GM10248 (cell line): Measurements from ENCODE around the gene PCDHB13.
"Not testable (repeated sequence)": the region's sequence is repeated elsewhere in the genome, so short reads cannot be mapped to it uniquely, and the experiment has no call there.

Experiments
- CTCF ChIA-PET: fragments of 300-600 bp; sonication (Branson Sonifier 250); formaldehyde crosslinking; extraction: SDS; loops from one replicate; lab custom pipeline; 2021; ENCODE audit warnings: antibody characterized with exemption; lab: Yijun Ruan, JAX
- POLR2A ChIA-PET: fragments of 350-650 bp; sonication (Branson Sonifier 250); formaldehyde crosslinking; extraction: SDS; loops from one replicate; lab custom pipeline; 2020; ENCODE audit warnings: antibody characterized with exemption; lab: Yijun Ruan, JAX
- DNase-seq: peaks from one replicate; pipeline ENCODE4 v3.0.0; 2012; ENCODE audit errors: extremely low spot score
- TF ChIP-seq, protein P1 (sequence below): IDR thresholded peaks from 2 replicates; pipeline ENCODE4 v1.5.1; 2012; ENCODE audit warnings: mild to moderate bottlenecking, low read depth; ENCODE audit errors: extremely low read depth, missing control alignments, control extremely low read depth

PCDHB13 gene

DNA sequence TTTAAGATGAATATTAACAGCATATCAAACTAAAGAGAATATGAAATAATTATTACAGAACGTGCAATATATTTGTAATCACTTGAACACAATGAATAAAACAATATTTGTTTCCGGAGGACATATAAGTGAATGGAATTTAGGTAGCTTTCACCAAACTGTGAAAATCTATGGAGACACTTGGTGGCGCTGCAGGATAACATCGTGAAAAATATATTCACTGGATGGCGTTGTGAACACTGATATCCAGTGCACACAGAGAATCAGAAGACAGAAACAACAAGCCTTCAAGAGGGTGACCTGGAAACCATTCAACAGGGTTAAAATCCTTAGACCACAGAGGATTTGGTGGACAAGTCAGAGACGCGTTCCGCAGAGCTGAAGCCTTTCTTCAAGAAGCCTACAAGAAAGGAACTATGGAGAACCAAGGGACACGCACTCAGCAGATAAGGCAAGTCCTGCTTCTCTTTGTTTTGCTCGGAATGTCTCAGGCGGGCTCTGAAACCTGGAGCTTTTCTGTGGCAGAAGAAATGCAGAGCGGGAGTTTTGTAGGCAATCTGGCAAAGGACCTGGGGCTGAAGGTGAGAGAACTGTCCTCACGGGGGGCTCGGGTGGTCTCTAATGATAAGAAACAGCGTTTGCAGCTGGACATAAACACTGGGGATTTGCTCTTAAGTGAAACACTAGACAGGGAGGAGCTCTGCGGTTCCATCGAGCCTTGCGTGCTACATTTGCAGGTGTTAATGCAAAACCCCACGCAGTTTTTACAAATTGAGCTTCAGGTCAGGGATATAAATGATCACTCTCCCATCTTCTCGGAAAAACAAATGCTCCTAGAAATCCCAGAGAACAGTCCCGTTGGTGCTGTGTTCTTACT is 14.1 kb upstream of the PCDHB13 start, which contains the start of gene PCDHB11:
Gene PCDHB11 (plus strand): TSS at position 269 of the 877 bp plus-strand sequence. CDS start 148 bp downstream, at position 417.
- TF ChIP-seq, protein P1, sequence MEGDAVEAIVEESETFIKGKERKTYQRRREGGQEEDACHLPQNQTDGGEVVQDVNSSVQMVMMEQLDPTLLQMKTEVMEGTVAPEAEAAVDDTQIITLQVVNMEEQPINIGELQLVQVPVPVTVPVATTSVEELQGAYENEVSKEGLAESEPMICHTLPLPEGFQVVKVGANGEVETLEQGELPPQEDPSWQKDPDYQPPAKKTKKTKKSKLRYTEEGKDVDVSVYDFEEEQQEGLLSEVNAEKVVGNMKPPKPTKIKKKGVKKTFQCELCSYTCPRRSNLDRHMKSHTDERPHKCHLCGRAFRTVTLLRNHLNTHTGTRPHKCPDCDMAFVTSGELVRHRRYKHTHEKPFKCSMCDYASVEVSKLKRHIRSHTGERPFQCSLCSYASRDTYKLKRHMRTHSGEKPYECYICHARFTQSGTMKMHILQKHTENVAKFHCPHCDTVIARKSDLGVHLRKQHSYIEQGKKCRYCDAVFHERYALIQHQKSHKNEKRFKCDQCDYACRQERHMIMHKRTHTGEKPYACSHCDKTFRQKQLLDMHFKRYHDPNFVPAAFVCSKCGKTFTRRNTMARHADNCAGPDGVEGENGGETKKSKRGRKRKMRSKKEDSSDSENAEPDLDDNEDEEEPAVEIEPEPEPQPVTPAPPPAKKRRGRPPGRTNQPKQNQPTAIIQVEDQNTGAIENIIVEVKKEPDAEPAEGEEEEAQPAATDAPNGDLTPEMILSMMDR = no peak
- DNase-seq = no peak
- CTCF ChIA-PET = interaction anchor here (1.2 kb wide), 2 partner anchors 23 to 46 kb away, joined by 3 read pairs; no protein-coding TSS in a partner anchor
- POLR2A ChIA-PET = no interaction called here

DNA sequence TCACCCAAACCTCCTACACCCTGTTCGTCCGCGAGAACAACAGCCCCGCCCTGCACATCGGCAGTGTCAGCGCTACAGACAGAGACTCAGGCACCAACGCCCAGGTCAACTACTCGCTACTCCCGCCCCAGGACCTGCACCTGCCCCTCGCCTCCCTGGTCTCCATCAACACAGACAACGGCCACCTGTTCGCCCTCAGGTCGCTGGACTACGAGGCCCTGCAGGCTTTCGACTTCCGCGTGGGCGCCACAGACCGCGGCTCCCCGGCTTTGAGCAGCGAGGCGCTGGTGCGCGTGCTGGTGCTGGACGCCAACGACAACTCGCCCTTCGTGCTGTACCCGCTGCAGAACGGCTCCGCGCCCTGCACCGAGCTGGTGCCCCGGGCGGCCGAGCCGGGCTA is 12.6 kb upstream of the PCDHB13 start:
- POLR2A ChIA-PET, DNase-seq, CTCF ChIA-PET: not testable (repeated sequence)

DNA sequence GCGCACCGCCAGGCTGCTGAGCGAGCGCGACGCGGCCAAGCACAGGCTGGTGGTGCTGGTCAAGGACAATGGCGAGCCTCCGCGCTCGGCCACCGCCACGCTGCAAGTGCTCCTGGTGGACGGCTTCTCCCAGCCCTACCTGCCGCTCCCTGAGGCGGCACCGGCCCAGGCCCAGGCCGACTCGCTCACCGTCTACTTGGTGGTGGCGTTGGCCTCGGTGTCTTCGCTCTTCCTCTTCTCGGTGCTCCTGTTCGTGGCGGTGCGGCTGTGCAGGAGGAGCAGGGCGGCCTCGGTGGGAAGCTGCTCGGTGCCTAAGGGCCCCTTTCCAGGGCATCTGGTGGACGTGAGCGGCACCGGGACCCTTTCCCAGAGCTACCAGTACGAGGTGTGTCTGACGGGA is 12.1 kb upstream of the PCDHB13 start:
- DNase-seq, POLR2A ChIA-PET, CTCF ChIA-PET: not testable (repeated sequence)

DNA sequence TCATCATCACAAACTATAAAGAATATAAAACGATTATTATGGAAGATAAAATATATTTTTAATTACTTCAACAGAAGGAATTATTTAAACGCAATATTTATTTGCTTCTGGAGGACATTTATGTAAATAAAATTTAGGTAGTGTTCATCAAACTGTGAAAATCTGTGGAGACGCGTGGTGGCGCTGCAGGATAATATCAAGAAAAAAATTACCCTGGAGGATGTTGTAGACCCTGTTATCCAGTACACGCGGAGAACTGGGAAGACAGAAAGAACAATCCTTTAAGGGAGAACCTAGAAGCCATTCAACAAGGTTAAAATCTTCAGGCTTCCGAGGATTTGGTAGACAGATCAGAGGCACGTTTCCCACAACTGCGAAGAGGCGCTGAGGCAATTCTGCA is 5.2 kb upstream of the PCDHB13 start, which contains the start of gene PCDHB12:
Gene PCDHB12 (plus strand): TSS at position 242 of the 400 bp plus-strand sequence. CDS start 189 bp downstream, outside the sequence.
- ChIA-PET POLR2A (no interaction called here), CTCF (interaction anchor here (1.1 kb wide), 1 partner anchor 9 kb away, joined by 5 read pairs; no protein-coding TSS in a partner anchor)
- no peak for DNase-seq
- TF ChIP-seq, protein P1 = no peak

DNA sequence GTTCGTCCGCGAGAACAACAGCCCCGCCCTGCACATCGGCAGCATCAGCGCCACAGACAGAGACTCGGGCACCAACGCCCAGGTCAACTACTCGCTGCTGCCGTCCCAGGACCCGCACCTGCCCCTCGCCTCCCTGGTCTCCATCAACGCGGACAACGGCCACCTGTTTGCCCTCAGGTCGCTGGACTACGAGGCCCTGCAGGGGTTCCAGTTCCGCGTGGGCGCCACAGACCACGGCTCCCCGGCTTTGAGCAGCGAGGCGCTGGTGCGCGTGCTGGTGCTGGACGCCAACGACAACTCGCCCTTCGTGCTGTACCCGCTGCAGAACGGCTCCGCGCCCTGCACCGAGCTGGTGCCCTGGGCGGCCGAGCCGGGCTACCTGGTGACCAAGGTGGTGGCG is 3.4 kb upstream of the PCDHB13 start:
- POLR2A ChIA-PET, DNase-seq, CTCF ChIA-PET: not testable (repeated sequence)

DNA sequence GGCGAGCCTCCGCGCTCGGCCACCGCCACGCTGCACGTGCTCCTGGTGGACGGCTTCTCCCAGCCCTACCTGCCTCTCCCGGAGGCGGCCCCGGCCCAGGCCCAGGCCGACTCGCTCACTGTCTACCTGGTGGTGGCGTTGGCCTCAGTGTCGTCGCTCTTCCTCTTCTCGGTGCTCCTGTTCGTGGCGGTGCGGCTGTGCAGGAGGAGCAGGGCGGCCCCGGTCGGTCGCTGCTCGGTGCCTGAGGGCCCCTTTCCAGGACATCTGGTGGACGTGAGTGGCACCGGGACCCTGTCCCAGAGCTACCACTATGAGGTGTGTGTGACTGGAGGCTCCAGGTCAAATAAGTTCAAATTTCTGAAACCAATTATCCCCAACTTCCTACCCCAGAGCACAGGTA is 2.9 kb upstream of the PCDHB13 start:
- CTCF ChIA-PET, POLR2A ChIA-PET: not testable (repeated sequence)

DNA sequence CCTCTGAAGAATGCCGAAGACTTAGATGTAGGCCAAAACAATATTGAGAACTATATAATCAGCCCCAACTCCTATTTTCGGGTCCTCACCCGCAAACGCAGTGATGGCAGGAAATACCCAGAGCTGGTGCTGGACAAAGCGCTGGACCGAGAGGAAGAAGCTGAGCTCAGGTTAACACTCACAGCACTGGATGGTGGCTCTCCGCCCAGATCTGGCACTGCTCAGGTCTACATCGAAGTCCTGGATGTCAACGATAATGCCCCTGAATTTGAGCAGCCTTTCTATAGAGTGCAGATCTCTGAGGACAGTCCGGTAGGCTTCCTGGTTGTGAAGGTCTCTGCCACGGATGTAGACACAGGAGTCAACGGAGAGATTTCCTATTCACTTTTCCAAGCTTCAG is 864 bp downstream of the PCDHB13 start:
- POLR2A ChIA-PET, DNase-seq, CTCF ChIA-PET: not testable (repeated sequence)

More for the DNA sequence above, 2.9 kb upstream of the PCDHB13 start:
- DNase-seq = not testable (repeated sequence)

DNA sequence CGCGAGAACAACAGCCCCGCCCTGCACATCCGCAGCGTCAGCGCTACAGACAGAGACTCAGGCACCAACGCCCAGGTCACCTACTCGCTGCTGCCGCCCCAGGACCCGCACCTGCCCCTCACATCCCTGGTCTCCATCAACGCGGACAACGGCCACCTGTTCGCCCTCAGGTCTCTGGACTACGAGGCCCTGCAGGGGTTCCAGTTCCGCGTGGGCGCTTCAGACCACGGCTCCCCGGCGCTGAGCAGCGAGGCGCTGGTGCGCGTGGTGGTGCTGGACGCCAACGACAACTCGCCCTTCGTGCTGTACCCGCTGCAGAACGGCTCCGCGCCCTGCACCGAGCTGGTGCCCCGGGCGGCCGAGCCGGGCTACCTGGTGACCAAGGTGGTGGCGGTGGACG is 1.8 kb downstream of the PCDHB13 start:
- POLR2A ChIA-PET, DNase-seq, CTCF ChIA-PET: not testable (repeated sequence)

DNA sequence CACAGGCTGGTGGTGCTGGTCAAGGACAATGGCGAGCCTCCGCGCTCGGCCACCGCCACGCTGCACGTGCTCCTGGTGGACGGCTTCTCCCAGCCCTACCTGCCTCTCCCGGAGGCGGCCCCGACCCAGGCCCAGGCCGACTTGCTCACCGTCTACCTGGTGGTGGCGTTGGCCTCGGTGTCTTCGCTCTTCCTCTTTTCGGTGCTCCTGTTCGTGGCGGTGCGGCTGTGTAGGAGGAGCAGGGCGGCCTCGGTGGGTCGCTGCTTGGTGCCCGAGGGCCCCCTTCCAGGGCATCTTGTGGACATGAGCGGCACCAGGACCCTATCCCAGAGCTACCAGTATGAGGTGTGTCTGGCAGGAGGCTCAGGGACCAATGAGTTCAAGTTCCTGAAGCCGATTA is 2.3 kb downstream of the PCDHB13 start:
- POLR2A ChIA-PET, DNase-seq, CTCF ChIA-PET: not testable (repeated sequence)

DNA sequence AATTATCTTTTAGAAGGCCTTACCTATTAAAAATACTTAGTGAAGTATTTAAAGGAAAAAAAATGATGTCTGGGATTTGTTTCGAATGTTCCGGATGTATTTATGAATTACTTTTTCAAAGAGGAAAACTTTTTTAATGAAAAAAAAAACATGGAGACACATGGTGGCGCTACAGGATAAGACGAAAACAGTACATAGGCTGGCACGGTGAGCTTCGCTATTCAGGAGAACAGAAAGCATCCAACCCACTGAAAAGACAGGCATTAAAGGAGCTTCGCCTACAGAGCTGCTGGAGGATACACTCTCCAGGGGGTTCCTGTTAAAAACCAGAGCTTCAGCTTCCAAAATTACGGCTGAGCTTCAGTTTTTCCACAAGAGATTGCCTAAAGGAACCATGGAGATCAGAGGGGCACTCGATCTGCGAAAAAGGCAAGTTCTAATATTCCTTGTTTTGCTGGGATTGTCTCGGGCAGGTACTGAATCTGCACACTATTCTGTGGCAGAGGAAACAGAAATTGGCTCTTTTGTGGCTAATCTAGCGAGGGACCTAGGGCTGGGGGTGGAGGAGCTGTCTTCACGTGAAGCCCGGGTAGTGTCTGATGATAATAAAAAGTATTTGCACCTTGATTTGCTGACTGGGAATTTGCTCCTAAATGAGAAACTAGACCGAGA is 9.5 kb downstream of the PCDHB13 start, which contains the start of gene PCDHB14:
Gene PCDHB14 (plus strand): TSS at position 232 of the 672 bp plus-strand sequence. CDS start 163 bp downstream, at position 395.
- CTCF ChIA-PET = interaction anchor here (0.9 to 1.6 kb wide), 6 partner anchors 23 to 341 kb away, joined by 3 to 8 read pairs (median 3); partner anchors contain the start of genes PCDHB11, PCDHGA10 and PCDHGB1
- TF ChIP-seq, protein P1 = no peak
- DNase-seq = no peak
- POLR2A ChIA-PET = no interaction called here

DNA sequence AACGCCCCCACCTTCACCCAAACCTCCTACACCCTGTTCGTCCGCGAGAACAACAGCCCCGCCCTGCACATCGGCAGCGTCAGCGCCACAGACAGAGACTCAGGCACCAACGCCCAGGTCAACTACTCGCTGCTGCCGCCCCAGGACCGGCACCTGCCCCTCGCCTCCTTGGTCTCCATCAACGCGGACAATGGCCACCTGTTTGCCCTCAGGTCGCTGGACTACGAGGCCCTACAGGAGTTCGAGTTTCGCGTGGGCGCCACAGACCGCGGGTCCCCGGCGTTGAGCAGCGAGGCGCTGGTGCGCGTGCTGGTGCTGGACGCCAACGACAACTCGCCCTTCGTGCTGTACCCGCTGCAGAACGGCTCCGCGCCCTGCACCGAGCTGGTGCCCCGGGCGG is 11.1 kb downstream of the PCDHB13 start:
- POLR2A ChIA-PET, CTCF ChIA-PET, DNase-seq: not testable (repeated sequence)

DNA sequence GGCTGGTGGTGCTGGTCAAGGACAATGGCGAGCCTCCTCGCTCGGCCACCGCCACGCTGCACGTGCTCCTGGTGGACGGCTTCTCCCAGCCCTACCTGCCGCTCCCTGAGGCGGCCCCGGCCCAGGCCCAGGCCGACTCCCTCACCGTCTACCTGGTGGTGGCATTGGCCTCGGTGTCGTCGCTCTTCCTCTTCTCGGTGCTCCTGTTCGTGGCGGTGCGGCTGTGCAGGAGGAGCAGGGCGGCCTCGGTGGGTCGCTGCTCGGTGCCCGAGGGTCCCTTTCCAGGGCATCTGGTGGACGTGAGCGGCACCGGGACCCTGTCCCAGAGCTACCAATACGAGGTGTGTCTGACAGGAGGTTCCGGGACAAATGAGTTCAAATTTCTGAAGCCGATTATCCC is 11.7 kb downstream of the PCDHB13 start:
- POLR2A ChIA-PET, DNase-seq: not testable (repeated sequence)
- CTCF ChIA-PET = interaction anchor here (1.5 kb wide), 1 partner anchor 95 kb away, joined by 3 read pairs; no protein-coding TSS in a partner anchor
